SH-SY5Y (cell line): ENCODE data around the gene GABPB1.

ENCODE experiments used
- GATA2 ChIP-seq: IDR thresholded peaks from 2 replicates; pipeline ENCODE4 v1.6.1; 2011; ENCODE audit warnings: mild to moderate bottlenecking, low read depth, low read length
- GATA3 ChIP-seq: IDR thresholded peaks from 2 replicates; pipeline ENCODE4 v1.6.1; 2011; ENCODE audit warnings: low read depth, mild to moderate bottlenecking, low read length, moderate library complexity

GABPB1 gene

GRCh38 chr15:50275091-50275490, 79.9 kb downstream of the GABPB1 start:
- no peak for TF ChIP-seq GATA2
- no peak for TF ChIP-seq GATA3

- TF ChIP-seq GATA3 (no peak), GATA2 (no peak)
Measured at GRCh38 chr15:50267577-50267976, 87.4 kb downstream of the GABPB1 start.

GRCh38 chr15:50265620-50266019, 89.4 kb downstream of the GABPB1 start, which contains the start of gene HDC:
Gene HDC (minus strand): TSS chr15:50265726. CDS start chr15:50265623, 103 bp downstream.
- TF ChIP-seq GATA3 = no peak
- no peak for TF ChIP-seq GATA2

DNA sequence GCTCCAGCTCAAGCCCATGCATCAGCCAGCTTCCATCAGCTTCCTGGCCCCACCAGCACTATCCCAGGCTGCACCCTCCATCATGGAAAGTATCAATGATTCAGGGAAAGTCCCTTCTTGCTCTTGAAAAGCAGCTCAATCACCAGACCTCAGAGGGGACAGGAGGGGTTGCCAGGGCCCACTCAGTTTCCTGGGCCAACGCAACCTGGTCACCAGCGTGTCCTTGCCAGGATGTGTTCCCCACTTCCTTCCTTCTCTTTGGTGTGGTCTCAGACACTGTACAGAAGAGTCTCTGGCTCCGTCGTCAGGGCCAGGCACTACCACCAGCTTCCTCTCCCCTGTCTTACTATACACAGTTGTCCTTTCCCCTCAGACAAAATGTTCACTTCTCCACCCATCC, 92.5 kb downstream of the GABPB1 start:
- no peak for TF ChIP-seq GATA2
- no peak for TF ChIP-seq GATA3

- no peak for TF ChIP-seq GATA2
- TF ChIP-seq GATA3 = no peak
Measured at GRCh38 chr15:50261981-50262380, 93.0 kb downstream of the GABPB1 start.

DNA sequence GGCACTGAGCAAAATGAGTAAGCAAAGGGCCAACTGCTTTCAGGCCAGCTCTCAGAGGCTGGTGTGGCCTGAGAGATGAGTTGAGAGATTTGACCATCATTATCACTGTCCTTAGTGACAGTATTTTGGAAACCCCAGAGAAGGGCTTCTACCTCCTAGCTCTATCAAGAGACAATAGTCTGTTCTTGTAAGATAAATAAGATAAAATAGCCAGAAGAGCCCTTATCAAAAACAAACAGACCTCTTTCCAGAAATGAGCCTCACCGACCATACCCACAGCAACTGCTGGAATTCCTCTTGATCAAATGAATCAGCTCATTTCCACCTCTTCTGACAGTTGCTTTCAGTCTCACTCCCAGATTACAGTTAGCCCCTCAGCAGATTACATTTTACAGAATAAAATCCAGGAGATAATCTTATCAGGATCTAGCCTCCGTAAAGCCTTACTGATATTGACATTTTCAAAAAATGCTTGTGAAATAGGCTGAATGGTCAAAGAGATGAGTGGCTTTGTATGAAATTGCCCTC, 94.0 kb downstream of the GABPB1 start:
- TF ChIP-seq GATA3 = no peak
- peak; percentile 39 for TF ChIP-seq GATA2

GRCh38 chr15:50259276-50259675, 95.7 kb downstream of the GABPB1 start:
- no peak for TF ChIP-seq GATA2
- no peak for TF ChIP-seq GATA3

DNA sequence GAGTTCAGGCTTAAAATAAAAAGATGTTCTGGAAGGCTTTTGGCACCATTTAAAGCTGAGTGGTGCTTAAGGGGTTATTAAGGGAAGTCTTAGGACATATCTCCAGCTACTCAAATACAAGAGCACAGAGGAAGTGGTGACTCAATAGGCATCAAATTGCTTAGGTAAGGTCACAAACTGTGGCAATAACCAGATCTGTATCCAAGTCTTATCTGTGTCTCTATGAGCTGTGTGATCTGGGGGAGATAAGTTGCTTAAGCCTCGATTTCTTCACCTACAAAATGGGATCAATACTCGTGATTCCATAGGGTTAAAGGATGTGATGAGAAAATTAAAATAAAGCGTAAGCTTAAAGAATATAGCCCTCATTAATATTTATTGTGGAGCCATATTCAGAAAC, 97.1 kb downstream of the GABPB1 start:
- TF ChIP-seq GATA2 (no peak), GATA3 (no peak)

GRCh38 chr15:50257332-50257731, 97.7 kb downstream of the GABPB1 start:
- TF ChIP-seq GATA2 = no peak
- TF ChIP-seq GATA3 = no peak

GRCh38 chr15:50256188-50257041, 98.6 kb downstream of the GABPB1 start:
- no peak for TF ChIP-seq GATA2
- TF ChIP-seq GATA3 = no peak

GRCh38 chr15:50252556-50252955, 102.4 kb downstream of the GABPB1 start:
- no peak for TF ChIP-seq GATA2
- no peak for TF ChIP-seq GATA3

DNA sequence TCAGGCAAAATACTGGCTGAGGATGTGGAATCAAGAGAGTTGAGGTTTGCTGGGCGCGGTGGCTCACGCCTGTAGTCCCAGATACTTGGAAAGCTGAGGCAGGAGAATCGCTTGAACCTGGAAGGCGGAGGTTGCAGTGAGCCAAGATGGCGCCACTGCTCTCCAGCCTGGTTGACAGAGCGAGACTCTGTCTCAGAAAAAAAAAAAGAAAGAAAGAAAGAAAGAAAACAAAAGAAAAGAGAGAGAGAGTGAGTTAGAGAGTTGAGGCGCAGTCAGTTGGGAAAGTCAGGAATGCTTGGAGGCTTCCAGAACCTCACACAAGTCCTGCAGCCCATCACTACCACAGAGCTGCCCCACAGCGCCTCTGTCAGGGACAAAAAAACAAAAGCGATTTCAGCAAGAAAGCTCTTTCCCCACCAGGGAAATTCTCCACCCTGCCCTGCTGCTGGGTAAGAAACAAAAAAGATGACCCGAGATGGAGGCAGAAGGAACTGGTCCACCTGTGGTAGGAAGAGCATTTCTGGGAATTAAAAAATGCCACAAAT, 103.3 kb downstream of the GABPB1 start:
- no peak for TF ChIP-seq GATA2
- TF ChIP-seq GATA3 = no peak

GRCh38 chr15:50250760-50251394, 104.1 kb downstream of the GABPB1 start:
- TF ChIP-seq GATA3 = no peak
- TF ChIP-seq GATA2 = no peak

DNA sequence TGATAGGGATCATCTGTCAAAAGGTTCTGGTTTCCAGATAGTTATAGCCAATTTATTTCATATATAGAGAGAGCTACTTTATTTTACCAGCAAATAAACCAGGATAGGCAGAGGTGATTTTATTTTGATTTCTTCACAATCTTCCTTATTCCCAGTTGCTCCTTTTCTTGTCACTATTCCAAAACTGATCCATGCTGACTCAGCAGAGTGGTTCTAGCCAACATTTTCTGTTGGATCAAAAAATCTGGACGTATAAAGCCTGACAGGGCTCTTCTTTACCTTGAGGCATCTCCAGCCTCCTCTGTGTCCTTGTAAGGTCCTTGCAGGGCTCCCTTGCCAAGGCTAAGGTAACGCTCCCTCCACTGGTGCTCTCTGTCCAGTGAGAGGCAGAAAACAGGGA, 105.3 kb downstream of the GABPB1 start:
- TF ChIP-seq GATA3 = no peak
- TF ChIP-seq GATA2 = no peak

DNA sequence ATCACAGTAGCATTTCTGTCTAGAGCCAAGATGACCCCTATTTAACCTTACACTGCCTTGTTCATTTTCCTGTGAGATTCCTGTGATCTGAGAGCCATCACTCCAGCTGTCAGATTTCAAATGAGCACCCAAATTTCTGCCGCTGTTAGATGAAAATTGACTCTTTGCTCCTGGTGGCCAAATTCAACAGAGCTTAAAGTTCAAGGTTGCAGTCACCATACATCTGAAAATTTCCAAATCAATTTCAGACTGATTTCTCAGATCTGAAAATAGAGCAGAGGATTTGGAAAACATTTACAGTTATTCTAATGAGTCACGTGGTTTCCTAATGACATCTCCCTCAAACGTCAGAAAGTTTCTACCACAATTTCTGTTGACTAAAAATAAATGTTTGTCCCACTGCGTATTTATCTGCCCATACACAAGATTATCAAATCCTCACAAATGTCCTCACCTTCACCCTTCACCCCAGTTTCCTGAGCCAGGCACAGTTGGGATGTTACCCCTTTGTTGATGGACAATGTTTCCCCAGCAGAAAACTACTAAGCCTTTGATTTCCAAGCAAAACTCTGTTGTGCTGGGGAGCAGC, 105.9 kb downstream of the GABPB1 start:
- no peak for TF ChIP-seq GATA2
- TF ChIP-seq GATA3 = no peak
